Smooth muscle cell (in vitro differentiated cells): ENCODE results near the gene AGXT. TPM values are rescaled to one million over a fixed set of nuclear protein-coding genes. Genes with fewer than 3 reads are reported as not detected.

Experiments
- DNase-seq: peaks from one replicate; lab custom pipeline; 2025; ENCODE audit not compliant: unreplicated experiment; lab: John Stamatoyannopoulos, UW
- H2AFZ ChIP-seq: fragments of 200-600 bp; sonication (generic); 2 replicates; pipeline ENCODE4 v1.6.0; 2016; ENCODE audit warnings: antibody characterized with exemption, low read depth, mild to moderate bottlenecking
- H3F3A ChIP-seq: fragments of 200-600 bp; sonication (generic); 2 replicates; pipeline ENCODE4 v1.6.0; 2017; ENCODE audit warnings: antibody characterized with exemption, low read depth
- H3K27ac ChIP-seq: fragments of 200-600 bp; sonication (generic); 2 replicates; pipeline ENCODE4 v1.5.1; 2016; ENCODE audit warnings: low read depth, mild to moderate bottlenecking
- H3K27me3 ChIP-seq: fragments of 200-600 bp; sonication (generic); 2 replicates; pipeline ENCODE4 v1.6.1; 2016; ENCODE audit warnings: low read depth, mild to moderate bottlenecking
- H3K36me3 ChIP-seq: fragments of 200-600 bp; sonication (generic); 2 replicates; pipeline ENCODE4 v1.5.1; 2016; ENCODE audit warnings: low read depth
- H3K4me1 ChIP-seq: fragments of 200-600 bp; sonication (generic); 2 replicates; pipeline ENCODE4 v1.5.1; 2016; ENCODE audit warnings: low read depth
- H3K4me2 ChIP-seq: fragments of 200-600 bp; sonication (generic); 2 replicates; pipeline ENCODE4 v1.6.0; 2016; ENCODE audit warnings: mild to moderate bottlenecking
- H3K4me3 ChIP-seq: fragments of 200-600 bp; sonication (generic); 2 replicates; pipeline ENCODE4 v1.5.1; 2016; ENCODE audit warnings: mild to moderate bottlenecking
- H3K79me2 ChIP-seq: fragments of 200-600 bp; sonication (generic); 2 replicates; pipeline ENCODE4 v1.6.0; 2016; ENCODE audit warnings: low read depth, mild to moderate bottlenecking
- H3K9ac ChIP-seq: fragments of 200-600 bp; sonication (generic); 2 replicates; pipeline ENCODE4 v1.6.0; 2016; ENCODE audit warnings: low read depth
- H3K9me3 ChIP-seq: fragments of 200-600 bp; sonication (generic); replicated peaks from 2 replicates; pipeline ENCODE4 v1.5.1; 2016; ENCODE audit warnings: low read depth
- H4K20me1 ChIP-seq: fragments of 200-600 bp; sonication (generic); 2 replicates; pipeline ENCODE4 v1.6.0; 2016; ENCODE audit warnings: low read depth
- WGBS: methylation state at CpG from one replicate; pipeline ENCODE4 v1.1.7; 2016; ENCODE audit warnings: low lambda C conversion rate; 5-methylcytosine and 5-hydroxymethylcytosine counted together
- polyA plus RNA-seq: library from polyadenylated mRNA; unstranded; fragments of >200 nt; fragmentation: Nextera tagmentation; extraction: Ambion mirVana; gene quantifications from 2 replicates; pipeline ENCODE4 v1.2.1, GENCODE V29; 2016
- total RNA-seq: library from RNA; depleted of rRNA; stranded (reverse); fragments of >200 nt; gene quantifications from 2 replicates; pipeline ENCODE4 v1.2.3, GENCODE V29; 2014
- TF ChIP-seq, protein P1 (sequence below): fragments of 200-600 bp; sonication (generic); IDR thresholded peaks from 2 replicates; pipeline ENCODE4 v1.5.1; 2017; ENCODE audit warnings: borderline replicate concordance, mild to moderate bottlenecking, antibody characterized with exemption; ENCODE audit not compliant: insufficient read depth, poor library complexity, severe bottlenecking

AGXT gene
- total and polyA plus RNA-seq, 2 experiments from 2014 or later: not detected

- H3K4me3 ChIP-seq: no peak overlapping the region
- WGBS: 93% methylated on average over 21 of the region's 21 CpGs
- H3K9me3 ChIP-seq: no peaks in the 10 kb centered on the region
- no peak for DNase-seq
- TF ChIP-seq, protein P1, sequence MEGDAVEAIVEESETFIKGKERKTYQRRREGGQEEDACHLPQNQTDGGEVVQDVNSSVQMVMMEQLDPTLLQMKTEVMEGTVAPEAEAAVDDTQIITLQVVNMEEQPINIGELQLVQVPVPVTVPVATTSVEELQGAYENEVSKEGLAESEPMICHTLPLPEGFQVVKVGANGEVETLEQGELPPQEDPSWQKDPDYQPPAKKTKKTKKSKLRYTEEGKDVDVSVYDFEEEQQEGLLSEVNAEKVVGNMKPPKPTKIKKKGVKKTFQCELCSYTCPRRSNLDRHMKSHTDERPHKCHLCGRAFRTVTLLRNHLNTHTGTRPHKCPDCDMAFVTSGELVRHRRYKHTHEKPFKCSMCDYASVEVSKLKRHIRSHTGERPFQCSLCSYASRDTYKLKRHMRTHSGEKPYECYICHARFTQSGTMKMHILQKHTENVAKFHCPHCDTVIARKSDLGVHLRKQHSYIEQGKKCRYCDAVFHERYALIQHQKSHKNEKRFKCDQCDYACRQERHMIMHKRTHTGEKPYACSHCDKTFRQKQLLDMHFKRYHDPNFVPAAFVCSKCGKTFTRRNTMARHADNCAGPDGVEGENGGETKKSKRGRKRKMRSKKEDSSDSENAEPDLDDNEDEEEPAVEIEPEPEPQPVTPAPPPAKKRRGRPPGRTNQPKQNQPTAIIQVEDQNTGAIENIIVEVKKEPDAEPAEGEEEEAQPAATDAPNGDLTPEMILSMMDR: no peak
- H3K27me3 ChIP-seq: no peaks in the 10 kb centered on the region
- no peak overlapping the region for H3K9ac ChIP-seq
- no peaks in the 10 kb centered on the region for H3K79me2 ChIP-seq
- H2AFZ ChIP-seq: no peak overlapping the region
- no peaks in the 10 kb centered on the region for H3K36me3 ChIP-seq
- H3K4me1 ChIP-seq: no peaks in the 10 kb centered on the region
- H4K20me1 ChIP-seq: no peaks in the 10 kb centered on the region
- H3K4me2 ChIP-seq: no peak overlapping the region
- H3K27ac ChIP-seq: no peak overlapping the region
- no peaks in the 10 kb centered on the region for H3F3A ChIP-seq
These were observed 11.3 kb upstream of the AGXT start for GRCh38 chr2:240857039-240858008.

DNA sequence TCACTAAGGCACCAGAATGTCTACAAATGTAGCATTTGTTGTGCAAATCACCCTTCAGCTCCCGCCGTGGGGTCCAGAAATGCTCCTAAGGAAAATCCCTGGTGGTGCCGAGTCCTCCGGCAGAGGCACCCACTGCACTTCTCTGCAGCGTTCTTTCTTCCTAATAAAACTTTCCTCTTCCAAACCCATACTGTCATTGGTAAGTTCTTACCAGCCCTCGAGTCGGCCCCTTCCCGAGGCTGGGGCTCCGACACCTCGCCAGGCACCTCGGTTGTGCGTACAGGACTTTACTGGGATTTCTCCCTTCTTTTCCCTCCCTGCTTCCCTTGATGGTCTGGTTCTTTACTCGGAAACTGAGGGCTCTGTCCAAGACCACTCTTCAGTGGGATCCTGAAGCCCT, 10.3 kb upstream of the AGXT start:
- no peak for DNase-seq
- TF ChIP-seq, protein P1: no peak
- peaks cover 2% of the 10 kb centered on the region for H3K27me3 ChIP-seq
- H4K20me1 ChIP-seq: no peaks in the 10 kb centered on the region
- no peak overlapping the region for H3K9ac ChIP-seq
- H3K4me3 ChIP-seq: no peak overlapping the region
- H2AFZ ChIP-seq: no peak overlapping the region
- no peaks in the 10 kb centered on the region for H3K36me3 ChIP-seq
- H3F3A ChIP-seq: no peaks in the 10 kb centered on the region
- no peak overlapping the region for H3K4me2 ChIP-seq
- WGBS: 89% methylated on average over 13 of the region's 13 CpGs
- no peaks in the 10 kb centered on the region for H3K9me3 ChIP-seq
- H3K4me1 ChIP-seq: no peaks in the 10 kb centered on the region
- H3K27ac ChIP-seq: no peak overlapping the region
- H3K79me2 ChIP-seq: no peaks in the 10 kb centered on the region

- Histone ChIP-seq H3K27ac (no peak overlapping the region), H3K79me2 (no peaks in the 10 kb centered on the region), H3K4me2 (no peak overlapping the region), H4K20me1 (no peaks in the 10 kb centered on the region), H2AFZ (no peak overlapping the region), H3K9ac (no peak overlapping the region), H3K4me3 (no peak overlapping the region), H3K36me3 (no peaks in the 10 kb centered on the region), H3K27me3 (peaks cover 8% of the 10 kb centered on the region), H3K4me1 (no peaks in the 10 kb centered on the region), H3K9me3 (no peaks in the 10 kb centered on the region), H3F3A (no peaks in the 10 kb centered on the region)
- no peak for DNase-seq
- 89% methylated on average over 10 of the region's 10 CpGs for WGBS
- TF ChIP-seq, protein P1: no peak
These were observed 9.8 kb upstream of the AGXT start for GRCh38 chr2:240858871-240859270.
